Measurements from ENCODE around the gene HPSE2. TPM values are rescaled to one million over a fixed set of nuclear protein-coding genes. Genes with fewer than 3 reads are reported as not detected.

Gene HPSE2
- total and polyA plus RNA-seq, 7 experiments from 2014 or later, result not detected

DNA sequence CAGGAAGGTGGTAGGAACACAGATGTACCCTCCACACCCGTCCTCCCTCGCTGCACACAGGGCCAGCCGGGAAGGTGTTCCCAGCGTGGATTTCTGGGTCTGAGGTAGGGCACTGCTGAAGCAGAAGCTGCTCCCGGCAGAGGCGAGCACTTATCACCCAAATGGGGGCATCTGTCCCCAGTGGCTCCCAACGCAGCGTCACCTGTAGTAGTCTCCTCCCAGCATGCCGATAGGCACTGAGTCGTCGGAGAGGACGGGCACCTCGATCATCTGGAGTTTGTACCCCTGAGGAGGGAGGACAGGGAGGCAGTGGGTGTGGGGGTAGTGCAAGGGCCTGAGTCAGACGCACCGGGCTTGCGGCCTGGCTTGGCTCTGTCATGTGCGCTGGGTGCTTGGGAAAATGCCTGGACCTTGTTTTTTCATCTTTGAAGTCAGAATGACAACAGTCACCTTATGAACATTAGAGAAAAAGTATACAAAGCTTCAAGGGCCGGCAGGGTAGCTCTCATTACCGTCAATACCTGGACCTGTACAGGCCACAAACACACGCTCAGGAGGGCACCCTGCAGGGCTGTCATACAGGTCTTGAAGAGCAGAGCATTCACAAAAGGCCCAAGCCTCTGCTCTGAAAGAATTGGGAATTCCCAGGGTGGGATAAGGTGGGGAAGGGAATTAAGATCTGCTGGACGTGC lies 817.5 kb downstream of the HPSE2 start:
- intact Hi-C loops (cut with micrococcal nuclease), result no loop called here
- Histone ChIP-seq H3K27me3 (ENCODE audit: control insufficient read depth in 2 of 2, insufficient read depth in 2 of 2, low read length in 2 of 2) (no peaks in the 10 kb centered on the region), H3K27ac (ENCODE audit: low read depth, low read length) (no peak overlapping the region), H3K4me1 (ENCODE audit: control insufficient read depth in 2 of 2, insufficient read depth in 2 of 2, low read length in 2 of 2) (peaks cover 0 to 13% of the 10 kb centered on the region in 2 donors), H3K4me3 (ENCODE audit: low read length) (no peak overlapping the region), H3K36me3 (ENCODE audit: control insufficient read depth in 2 of 3, insufficient read depth in 3 of 3, low read length in 3 of 3) (peaks cover 0 to 52% (median 7%) of the 10 kb centered on the region in 3 experiments), H3K9me3 (ENCODE audit: control insufficient read depth in 2 of 3, low read length in 3 of 3) (no peaks in the 10 kb centered on the region)
- H3K27ac Mint-ChIP-seq, result peak overlapping the region in 1 of 9 donors; percentile 38
- ATAC-seq (no peak), DNase-seq (no peak)
- no peaks in the 10 kb centered on the region for H3K27me3 Mint-ChIP-seq
- peaks cover 12 to 23% (median 17%) of the 10 kb centered on the region in 7 donors for H3K4me1 Mint-ChIP-seq
- H3K36me3 Mint-ChIP-seq, result peaks cover 0 to 18% (median 4%) of the 10 kb centered on the region in 5 donors
- ChIA-PET CTCF (no interaction called here), POLR2A (no interaction called here)
- H3K4me3 Mint-ChIP-seq, result no peak overlapping the region
- no peaks in the 10 kb centered on the region for H3K9me3 Mint-ChIP-seq

- intact Hi-C loops (cut with micrococcal nuclease), result no loop called here
- H3K4me3 Mint-ChIP-seq, result no peak overlapping the region
- Histone ChIP-seq H3K27me3 (ENCODE audit: control insufficient read depth in 2 of 2, insufficient read depth in 2 of 2, low read length in 2 of 2) (no peaks in the 10 kb centered on the region), H3K36me3 (ENCODE audit: control insufficient read depth in 2 of 3, insufficient read depth in 3 of 3, low read length in 3 of 3) (peaks cover 0 to 46% (median 7%) of the 10 kb centered on the region in 3 experiments), H3K4me3 (ENCODE audit: low read length) (no peak overlapping the region), H3K27ac (ENCODE audit: low read depth, low read length) (no peak overlapping the region), H3K9me3 (ENCODE audit: control insufficient read depth in 2 of 3, low read length in 3 of 3) (no peaks in the 10 kb centered on the region), H3K4me1 (ENCODE audit: control insufficient read depth in 2 of 2, insufficient read depth in 2 of 2, low read length in 2 of 2) (peaks cover 0 to 13% of the 10 kb centered on the region in 2 donors)
- peaks cover 0 to 18% (median 4%) of the 10 kb centered on the region in 5 donors for H3K36me3 Mint-ChIP-seq
- DNase-seq (no peak), ATAC-seq (no peak)
- POLR2A ChIA-PET, result no interaction called here
- CTCF ChIA-PET, result no interaction called here
- no peaks in the 10 kb centered on the region for H3K9me3 Mint-ChIP-seq
- peaks cover 12 to 29% (median 23%) of the 10 kb centered on the region in 7 donors for H3K4me1 Mint-ChIP-seq
- H3K27me3 Mint-ChIP-seq, result no peaks in the 10 kb centered on the region
- peak overlapping the region in 2 of 9 donors; percentile 34 to 41 for H3K27ac Mint-ChIP-seq
These were observed 818.1 kb downstream of the HPSE2 start for GRCh38 chr10:98417481-98417959.

DNA sequence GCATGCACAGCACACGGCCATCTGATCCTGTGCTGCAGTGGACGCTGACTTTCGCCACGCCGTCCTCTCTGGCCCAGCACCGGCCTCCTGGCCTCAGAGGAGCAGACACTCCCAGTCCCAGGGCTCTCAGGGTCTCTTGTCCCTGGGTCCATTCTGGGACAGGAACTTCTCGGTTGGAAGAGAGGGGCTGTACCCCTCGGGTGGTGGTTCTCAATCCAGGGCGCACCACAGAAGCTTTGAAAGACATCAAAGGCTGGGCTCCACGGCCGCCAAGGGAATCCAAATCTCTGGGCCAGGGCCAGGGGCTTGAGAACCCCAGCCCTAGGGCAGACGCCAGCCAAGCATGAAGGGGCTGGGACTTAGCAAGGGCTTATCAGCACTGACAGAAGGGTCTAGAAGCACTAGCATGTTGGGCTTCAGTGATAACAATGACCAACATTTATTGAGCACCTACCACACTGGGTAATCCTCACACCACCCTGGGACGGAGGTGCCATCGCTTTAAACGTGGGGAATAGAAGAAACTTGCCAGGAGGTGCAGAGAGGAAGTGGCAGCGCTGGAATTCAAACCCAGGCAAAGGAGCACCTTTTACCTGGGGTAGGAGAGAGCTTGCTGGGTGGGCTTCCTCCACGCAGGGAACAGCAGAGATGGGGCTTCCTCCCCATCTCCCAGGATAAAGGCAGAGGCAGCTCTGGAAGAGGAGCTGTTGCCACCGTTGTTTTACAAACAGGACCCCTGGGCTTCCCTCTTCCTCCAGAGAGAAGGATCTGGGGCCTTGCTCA lies 818.9 kb downstream of the HPSE2 start:
- H3K4me1 ChIP-seq (ENCODE audit: control insufficient read depth in 2 of 2, insufficient read depth in 2 of 2, low read length in 2 of 2), result peaks cover 0 to 13% of the 10 kb centered on the region in 2 donors
- ATAC-seq, result no peak
- Mint-ChIP-seq H3K27ac (peak overlapping the region in 7 of 9 donors; percentile 65 to 96 (median 89)), H3K27me3 (no peaks in the 10 kb centered on the region), H3K9me3 (no peaks in the 10 kb centered on the region), H3K36me3 (peaks cover 0 to 16% (median 4%) of the 10 kb centered on the region in 5 donors), H3K4me1 (peaks cover 12 to 34% (median 25%) of the 10 kb centered on the region in 7 donors), H3K4me3 (no peak overlapping the region)
- H3K9me3 ChIP-seq (ENCODE audit: control insufficient read depth in 2 of 3, low read length in 3 of 3), result no peaks in the 10 kb centered on the region
- ChIA-PET POLR2A (no interaction called here), CTCF (no interaction called here)
- H3K4me3 ChIP-seq (ENCODE audit: low read length), result no peak overlapping the region
- intact Hi-C loops (cut with micrococcal nuclease), result no loop called here
- no peak overlapping the region for H3K27ac ChIP-seq (ENCODE audit: low read depth, low read length)
- no peak for DNase-seq
- H3K27me3 ChIP-seq (ENCODE audit: control insufficient read depth in 2 of 2, insufficient read depth in 2 of 2, low read length in 2 of 2), result no peaks in the 10 kb centered on the region
- H3K36me3 ChIP-seq (ENCODE audit: control insufficient read depth in 2 of 3, insufficient read depth in 3 of 3, low read length in 3 of 3), result peaks cover 0 to 42% (median 7%) of the 10 kb centered on the region in 3 experiments

GRCh38 chr10:98415731-98416119 lies 819.9 kb downstream of the HPSE2 start:
- no peaks in the 10 kb centered on the region for H3K27me3 Mint-ChIP-seq
- H3K27me3 ChIP-seq (ENCODE audit: control insufficient read depth in 2 of 2, insufficient read depth in 2 of 2, low read length in 2 of 2), result no peaks in the 10 kb centered on the region
- peaks cover 0 to 11% (median 4%) of the 10 kb centered on the region in 5 donors for H3K36me3 Mint-ChIP-seq
- DNase-seq (no peak), ATAC-seq (no peak)
- peaks cover 0 to 32% (median 7%) of the 10 kb centered on the region in 3 experiments for H3K36me3 ChIP-seq (ENCODE audit: control insufficient read depth in 2 of 3, insufficient read depth in 3 of 3, low read length in 3 of 3)
- H3K4me3 Mint-ChIP-seq, result peak overlapping the region in 8 of 10 donors; percentile 19 to 98 (median 66)
- intact Hi-C loops (cut with micrococcal nuclease), result loop anchor here in 1 of 2 donors (1.0 kb wide), 2 partner anchors 31 to 281 kb away; partner anchors contain the start of genes HPS1 and R3HCC1L
- no peaks in the 10 kb centered on the region for H3K9me3 Mint-ChIP-seq
- peak overlapping the region in 8 of 9 donors; percentile 65 to 96 (median 87) for H3K27ac Mint-ChIP-seq
- ChIA-PET POLR2A (interaction anchor here (0.8 to 1.3 kb wide), 3 partner anchors 8 to 30 kb away, joined by 3 to 4 read pairs (median 4); no protein-coding TSS in a partner anchor), CTCF (no interaction called here)
- H3K4me1 Mint-ChIP-seq, result peaks cover 12 to 42% (median 25%) of the 10 kb centered on the region in 7 donors
- H3K9me3 ChIP-seq (ENCODE audit: control insufficient read depth in 2 of 3, low read length in 3 of 3), result no peaks in the 10 kb centered on the region
- H3K4me1 ChIP-seq (ENCODE audit: control insufficient read depth in 2 of 2, insufficient read depth in 2 of 2, low read length in 2 of 2), result peaks cover 0 to 13% of the 10 kb centered on the region in 2 donors
- peak overlapping the region; percentile 69 for H3K27ac ChIP-seq (ENCODE audit: low read depth, low read length)
- H3K4me3 ChIP-seq (ENCODE audit: low read length), result no peak overlapping the region

- CTCF ChIA-PET, result no interaction called here
These were observed 820.5 kb downstream of the HPSE2 start, which contains the start of gene PYROXD2 for GRCh38 chr10:98414932-98415730. TSS of gene PYROXD2 (minus strand) at chr10:98415182. CDS start at chr10:98415135, 47 bp downstream.

GRCh38 chr10:98414578-98414931 lies 821.1 kb downstream of the HPSE2 start:
- Mint-ChIP-seq H3K4me1 (peaks cover 12 to 42% (median 25%) of the 10 kb centered on the region in 7 donors), H3K9me3 (no peaks in the 10 kb centered on the region), H3K36me3 (peaks cover 0 to 9% (median 4%) of the 10 kb centered on the region in 5 donors), H3K4me3 (peak overlapping the region; percentile 90 to 99 (median 96)), H3K27me3 (no peaks in the 10 kb centered on the region), H3K27ac (peak overlapping the region; percentile 85 to 98 (median 94))
- intact Hi-C loops (cut with micrococcal nuclease), result no loop called here
- Histone ChIP-seq H3K36me3 (ENCODE audit: control insufficient read depth in 2 of 3, insufficient read depth in 3 of 3, low read length in 3 of 3) (peaks cover 0 to 29% (median 3%) of the 10 kb centered on the region in 3 experiments), H3K9me3 (ENCODE audit: control insufficient read depth in 2 of 3, low read length in 3 of 3) (no peaks in the 10 kb centered on the region), H3K4me1 (ENCODE audit: control insufficient read depth in 2 of 2, insufficient read depth in 2 of 2, low read length in 2 of 2) (peaks cover 0 to 13% of the 10 kb centered on the region in 2 donors), H3K27me3 (ENCODE audit: control insufficient read depth in 2 of 2, insufficient read depth in 2 of 2, low read length in 2 of 2) (no peaks in the 10 kb centered on the region), H3K4me3 (ENCODE audit: low read length) (peak overlapping the region; percentile 58), H3K27ac (ENCODE audit: low read depth, low read length) (peak overlapping the region; percentile 69)
- ATAC-seq, result no peak
- POLR2A ChIA-PET, result interaction anchor here (0.9 to 1.3 kb wide), 3 partner anchors 9 to 31 kb away, joined by 3 to 5 read pairs (median 4); no protein-coding TSS in a partner anchor
- CTCF ChIA-PET, result no interaction called here
- no peak for DNase-seq

More at GRCh38 chr10:98414932-98415730, 820.5 kb downstream of the HPSE2 start, which contains the start of gene PYROXD2:
- H3K4me3 Mint-ChIP-seq, result peak within 1 kb of the TSS; percentile 90 to 99 (median 96)
- no peaks in the 10 kb centered on the region for H3K27me3 Mint-ChIP-seq
- Histone ChIP-seq H3K4me3 (ENCODE audit: low read length) (peak within 1 kb of the TSS; percentile 58), H3K36me3 (ENCODE audit: control insufficient read depth in 2 of 3, insufficient read depth in 3 of 3, low read length in 3 of 3) (peaks cover 0 to 35% (median 7%) of the 10 kb centered on the region in 3 experiments), H3K4me1 (ENCODE audit: control insufficient read depth in 2 of 2, insufficient read depth in 2 of 2, low read length in 2 of 2) (peaks cover 0 to 13% of the 10 kb centered on the region in 2 donors), H3K27me3 (ENCODE audit: control insufficient read depth in 2 of 2, insufficient read depth in 2 of 2, low read length in 2 of 2) (no peaks in the 10 kb centered on the region), H3K9me3 (ENCODE audit: control insufficient read depth in 2 of 3, low read length in 3 of 3) (no peaks in the 10 kb centered on the region), H3K27ac (ENCODE audit: low read depth, low read length) (peak within 1 kb of the TSS; percentile 69)
- DNase-seq (peak in 8 of 9 donors; percentile 28 to 74 (median 56)), ATAC-seq (peak; percentile 86)
- POLR2A ChIA-PET, result interaction anchor here (0.8 to 1.3 kb wide), 4 partner anchors 8 to 31 kb away, joined by 3 to 5 read pairs (median 4); no protein-coding TSS in a partner anchor
- peak within 1 kb of the TSS; percentile 85 to 98 (median 94) for H3K27ac Mint-ChIP-seq
- H3K9me3 Mint-ChIP-seq, result no peaks in the 10 kb centered on the region
- H3K4me1 Mint-ChIP-seq, result peaks cover 12 to 42% (median 25%) of the 10 kb centered on the region in 7 donors
- intact Hi-C loops (cut with micrococcal nuclease), result loop anchor here in 1 of 2 donors (1.0 kb wide), 2 partner anchors 31 to 281 kb away; partner anchors contain the start of genes HPS1 and R3HCC1L
- peaks cover 0 to 11% (median 4%) of the 10 kb centered on the region in 5 donors for H3K36me3 Mint-ChIP-seq
